ENCODE results near the gene RASGRF2. TPM values are rescaled to one million over a fixed set of nuclear protein-coding genes. Genes with fewer than 3 reads are reported as not detected.
"Not testable (repeated sequence)": the region's sequence is repeated elsewhere in the genome, so short reads cannot be mapped to it uniquely, and the experiment has no call there.

RASGRF2 gene
- total RNA-seq, 1 donor from 2014 or later = 2.6 TPM

GRCh38 chr5:81105261-81105877, 145.2 kb downstream of the RASGRF2 start:
- no peak for TF ChIP-seq CTCF (conservative IDR thresholded peaks at IDR 0.05; ENCODE audit: low read depth, low read length)
- DNase-seq (ENCODE audit: low read depth) = no peak
- H3K4me3 ChIP-seq (ENCODE audit: low read depth, low read length) = no peak overlapping the region

DNA sequence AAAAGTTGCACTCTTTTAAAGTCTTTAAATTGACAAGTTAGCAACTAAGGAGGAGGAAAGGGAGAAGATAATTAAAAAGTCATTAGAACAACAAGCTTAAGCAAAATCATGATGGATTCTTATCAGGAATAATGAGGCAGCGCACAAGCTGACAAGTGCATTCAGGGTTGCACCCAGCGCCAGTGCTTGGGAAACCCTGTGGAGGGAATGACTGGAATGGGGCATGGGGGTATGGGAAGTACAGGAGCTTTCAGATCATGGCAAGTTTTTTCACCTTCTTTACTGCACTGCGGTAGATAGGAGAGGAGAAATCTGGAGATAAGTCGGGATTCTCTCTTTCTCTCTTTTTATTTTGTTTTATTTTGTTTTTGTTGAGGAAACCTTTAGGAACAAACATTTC, 155.1 kb downstream of the RASGRF2 start:
- H3K4me3 ChIP-seq (ENCODE audit: low read depth, low read length) = no peak overlapping the region
- no peak for TF ChIP-seq CTCF (conservative IDR thresholded peaks at IDR 0.05; ENCODE audit: low read depth, low read length)
- DNase-seq (ENCODE audit: low read depth) = no peak

DNA sequence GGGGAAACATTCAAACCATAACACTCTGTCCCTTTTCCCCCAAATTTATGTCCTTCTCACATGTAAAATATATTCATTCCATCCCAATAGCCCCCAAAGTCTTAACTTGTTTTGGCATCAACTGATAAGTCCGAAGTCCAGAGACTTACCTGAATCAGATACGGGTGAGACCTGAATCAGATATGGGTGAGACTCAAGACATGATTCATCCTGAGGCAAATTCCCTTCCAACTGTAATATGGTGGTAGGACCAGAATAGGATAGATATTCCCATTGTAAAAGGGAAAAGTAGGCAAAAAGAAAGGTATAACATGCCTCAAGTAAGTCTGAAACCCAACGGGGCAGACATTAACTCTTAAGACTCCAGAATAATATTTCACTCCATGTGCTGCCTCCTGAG, 157.4 kb downstream of the RASGRF2 start:
- TF ChIP-seq CTCF (conservative IDR thresholded peaks at IDR 0.05; ENCODE audit: low read depth, low read length) = no peak
- no peak for DNase-seq (ENCODE audit: low read depth)
- no peak overlapping the region for H3K4me3 ChIP-seq (ENCODE audit: low read depth, low read length)

GRCh38 chr5:81121273-81121672, 161.1 kb downstream of the RASGRF2 start:
- TF ChIP-seq CTCF (conservative IDR thresholded peaks at IDR 0.05; ENCODE audit: low read depth, low read length) = no peak
- DNase-seq (ENCODE audit: low read depth) = no peak
- H3K4me3 ChIP-seq (ENCODE audit: low read depth, low read length) = no peak overlapping the region

DNA sequence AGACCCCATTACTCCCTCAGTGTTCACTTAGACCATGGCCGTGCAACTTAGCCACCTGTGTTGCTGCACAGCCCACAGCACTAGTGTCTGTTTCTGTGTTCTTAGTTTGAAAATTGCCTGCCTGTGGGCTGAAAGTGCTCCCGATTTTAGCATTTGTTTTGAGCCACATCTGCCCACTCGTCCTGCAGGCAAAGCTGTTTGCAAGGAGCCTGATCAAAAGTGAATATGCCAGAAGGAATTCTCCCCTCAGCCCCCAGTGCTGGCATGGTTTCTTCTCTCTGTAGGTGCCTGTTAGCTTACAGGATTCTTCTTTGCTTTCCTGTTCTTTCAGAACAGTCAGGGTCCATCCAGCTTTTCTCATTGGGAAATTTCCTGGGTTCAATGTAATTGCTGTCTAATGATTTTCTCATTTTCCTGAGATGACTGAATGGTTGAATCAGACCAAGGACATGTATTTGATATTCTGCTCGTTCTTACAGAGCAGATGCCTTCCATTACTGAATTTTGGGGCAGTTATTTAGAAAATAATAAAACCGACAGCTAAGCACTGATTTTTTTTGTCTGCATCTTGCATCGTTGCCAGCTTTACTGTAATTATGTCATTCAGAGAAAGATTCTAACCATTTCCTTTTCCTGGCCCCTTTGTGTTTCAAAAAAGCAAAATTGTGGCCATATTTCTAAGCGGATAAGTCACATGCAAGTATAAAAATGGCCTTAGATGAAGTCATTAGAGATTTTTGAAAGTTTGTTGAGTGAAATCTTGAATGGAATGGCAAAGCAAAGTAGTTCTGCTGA, 161.9 kb downstream of the RASGRF2 start:
- no peak for DNase-seq (ENCODE audit: low read depth)
- no peak for TF ChIP-seq CTCF (conservative IDR thresholded peaks at IDR 0.05; ENCODE audit: low read depth, low read length)
- no peak overlapping the region for H3K4me3 ChIP-seq (ENCODE audit: low read depth, low read length)

DNA sequence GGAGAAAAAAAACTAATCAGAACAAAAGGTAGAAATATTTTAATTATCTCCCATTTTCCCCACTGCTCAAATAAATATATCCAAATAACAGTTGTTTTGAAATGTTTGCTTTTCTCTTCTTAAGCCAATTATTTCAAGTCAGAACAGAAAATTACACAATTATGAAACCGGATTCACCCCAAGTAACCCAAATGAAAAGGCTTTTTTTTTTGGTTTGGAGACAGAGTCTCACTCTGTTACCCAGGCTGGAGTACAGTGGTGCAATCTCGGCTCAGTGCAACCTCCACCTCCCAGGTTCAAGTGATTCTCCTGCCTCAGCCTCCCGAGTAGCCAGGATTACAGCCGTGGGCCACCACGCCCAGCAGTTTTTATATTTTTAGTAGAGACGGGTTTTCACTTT, 164.5 kb downstream of the RASGRF2 start:
- not testable (repeated sequence) for H3K4me3 ChIP-seq (ENCODE audit: low read depth, low read length); DNase-seq (ENCODE audit: low read depth)

DNA sequence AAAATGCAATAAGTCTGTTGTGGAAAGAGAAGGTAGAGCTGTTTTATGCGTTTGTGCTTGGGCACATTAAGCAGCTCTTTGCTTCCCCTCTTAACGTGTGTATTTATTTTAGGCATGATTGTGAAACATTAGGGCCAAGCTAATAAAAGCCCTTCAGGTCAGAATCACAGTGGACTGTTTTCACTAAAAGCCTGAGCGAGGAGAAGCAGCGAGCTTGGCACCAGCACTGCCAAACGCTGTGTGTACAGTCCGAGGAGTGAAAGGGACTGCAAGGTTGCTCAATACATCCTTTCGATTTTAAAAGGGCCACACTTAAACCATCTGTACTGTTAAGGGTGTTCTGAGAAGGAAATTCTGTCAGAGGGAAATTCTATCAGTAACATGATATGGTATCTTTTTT, 165.8 kb downstream of the RASGRF2 start:
- no peak for DNase-seq (ENCODE audit: low read depth)
- TF ChIP-seq CTCF (conservative IDR thresholded peaks at IDR 0.05; ENCODE audit: low read depth, low read length) = no peak
- H3K4me3 ChIP-seq (ENCODE audit: low read depth, low read length) = no peak overlapping the region

Measured in epithelial cell of proximal tubule (primary cell).